Measurements from ENCODE around the gene UBA1.

UBA1 gene

GRCh38 chrX:47193475-47194193 lies at the start of gene UBA1:
TSS of gene UBA1 (plus strand) at chrX:47193829. CDS start at chrX:47198803, 4,974 bp downstream.
- no peak for FAIRE-seq

DNA sequence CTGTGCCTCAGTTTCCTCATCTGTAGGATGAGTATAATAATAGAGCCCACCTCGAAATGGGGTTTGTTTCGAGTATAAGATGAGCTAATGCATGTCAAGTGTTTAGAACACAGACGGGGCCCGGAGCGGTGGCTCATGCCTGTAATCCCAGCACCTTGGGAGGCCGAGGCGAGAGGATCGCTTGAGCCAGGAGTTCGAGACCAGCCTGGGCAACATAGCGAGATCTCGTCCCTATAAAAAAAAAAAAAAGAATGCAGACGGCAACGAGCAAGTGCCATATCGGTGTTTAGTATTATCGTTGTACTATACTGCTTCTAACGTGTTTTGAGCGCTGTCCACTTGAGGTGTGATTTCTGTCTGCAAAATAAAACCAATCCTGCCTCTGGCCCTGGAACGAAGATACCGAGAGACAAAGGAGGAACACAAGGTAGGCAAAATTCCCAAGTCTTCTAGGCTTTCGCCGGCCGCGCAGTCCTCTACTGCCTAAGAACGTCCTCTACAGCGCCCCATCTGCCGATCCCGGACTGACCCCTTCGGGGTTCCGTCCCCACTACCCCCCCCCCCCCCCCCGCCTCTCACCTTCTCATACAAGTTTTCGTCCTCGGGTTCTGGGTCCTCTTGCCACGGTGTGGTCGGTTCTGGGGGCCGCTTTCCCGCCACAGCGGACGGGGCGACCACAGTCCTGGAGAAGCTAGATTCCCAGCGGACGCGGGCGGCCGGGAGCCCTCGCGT lies 49.6 kb upstream of the UBA1 start:
- FAIRE-seq = no peak

DNA sequence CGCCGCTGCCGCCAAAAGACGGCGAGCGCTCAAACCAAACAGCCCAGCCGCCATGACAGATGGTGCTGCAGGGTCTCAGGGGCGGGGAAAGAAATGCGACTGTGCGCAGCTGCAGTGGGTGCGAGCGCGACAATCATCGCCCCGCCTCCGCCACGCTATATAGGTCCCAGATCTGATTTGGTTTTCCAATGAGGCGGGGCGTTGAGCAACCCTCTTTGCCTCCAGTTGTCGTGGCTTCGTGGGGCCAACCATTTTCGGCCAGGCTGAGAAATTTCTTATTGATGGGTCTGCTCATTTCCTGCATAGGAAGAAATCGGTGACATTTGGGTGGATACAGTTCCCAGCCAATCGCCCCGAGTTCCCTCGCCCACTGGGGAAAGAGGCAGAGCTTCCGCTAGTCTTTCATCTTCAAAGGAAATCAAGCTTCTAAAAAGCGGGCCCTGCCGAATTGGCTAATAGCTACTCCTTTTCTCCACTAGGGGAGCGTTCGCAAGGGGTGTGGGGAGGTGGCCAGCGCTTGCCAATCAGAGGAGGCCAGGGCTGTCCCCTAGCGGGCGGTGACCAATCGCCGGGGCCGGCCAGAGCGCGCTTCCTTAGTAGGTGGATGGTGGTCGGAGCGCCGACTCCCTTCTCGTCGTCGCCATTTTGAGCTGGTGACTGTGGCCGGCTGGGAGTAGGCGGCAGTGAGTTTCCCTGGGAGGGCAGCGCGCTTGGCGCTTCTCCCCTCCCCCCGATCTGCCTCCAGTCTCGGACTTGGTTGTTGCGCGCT lies 48.8 kb upstream of the UBA1 start, which contains the start of the genes NDUFB11 and RBM10:
Gene NDUFB11, minus strand, starts transcription at position 77 of the 769 bp plus-strand sequence. Its CDS starts 23 bp downstream, at position 54.
Gene RBM10, plus strand, starts transcription at position 596 of the 769 bp plus-strand sequence. CDS start 2,261 bp downstream, outside the sequence.
- FAIRE-seq = no peak

DNA sequence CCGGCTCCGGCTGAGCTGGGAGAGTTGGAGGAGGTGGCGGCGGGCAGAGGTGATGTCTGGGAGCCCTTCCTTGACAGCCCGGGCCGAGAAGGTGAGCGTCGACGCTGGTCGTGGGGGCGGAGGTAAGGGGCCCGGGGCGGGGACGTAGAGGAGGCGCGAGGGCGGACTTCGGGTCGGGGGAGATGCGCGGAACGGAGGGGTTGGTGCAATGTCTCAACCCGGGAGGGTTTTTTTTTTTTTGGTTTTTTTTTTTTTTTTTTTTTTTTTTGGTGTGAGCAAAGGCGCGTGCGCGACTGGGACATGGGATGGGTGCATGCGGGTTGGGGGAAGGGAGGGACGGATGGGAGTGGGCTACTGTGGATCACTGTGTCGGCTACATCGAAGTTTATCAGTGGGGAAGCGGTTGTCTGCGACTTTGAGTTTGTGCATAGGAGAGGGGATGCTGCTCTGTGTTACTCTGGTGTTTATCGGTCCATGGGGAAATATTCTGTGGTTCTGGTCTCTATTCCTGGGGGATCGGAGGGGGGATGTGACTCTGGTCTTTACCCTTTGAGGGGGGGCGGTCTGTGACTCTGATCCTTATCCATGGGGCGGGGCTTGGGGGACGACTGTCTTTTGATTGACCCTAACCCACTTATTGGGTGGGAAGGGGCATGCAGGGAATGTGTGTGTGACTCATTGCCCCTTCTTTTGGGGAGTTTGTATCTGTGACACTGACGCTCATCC lies 48.1 kb upstream of the UBA1 start:
- FAIRE-seq = no peak

DNA sequence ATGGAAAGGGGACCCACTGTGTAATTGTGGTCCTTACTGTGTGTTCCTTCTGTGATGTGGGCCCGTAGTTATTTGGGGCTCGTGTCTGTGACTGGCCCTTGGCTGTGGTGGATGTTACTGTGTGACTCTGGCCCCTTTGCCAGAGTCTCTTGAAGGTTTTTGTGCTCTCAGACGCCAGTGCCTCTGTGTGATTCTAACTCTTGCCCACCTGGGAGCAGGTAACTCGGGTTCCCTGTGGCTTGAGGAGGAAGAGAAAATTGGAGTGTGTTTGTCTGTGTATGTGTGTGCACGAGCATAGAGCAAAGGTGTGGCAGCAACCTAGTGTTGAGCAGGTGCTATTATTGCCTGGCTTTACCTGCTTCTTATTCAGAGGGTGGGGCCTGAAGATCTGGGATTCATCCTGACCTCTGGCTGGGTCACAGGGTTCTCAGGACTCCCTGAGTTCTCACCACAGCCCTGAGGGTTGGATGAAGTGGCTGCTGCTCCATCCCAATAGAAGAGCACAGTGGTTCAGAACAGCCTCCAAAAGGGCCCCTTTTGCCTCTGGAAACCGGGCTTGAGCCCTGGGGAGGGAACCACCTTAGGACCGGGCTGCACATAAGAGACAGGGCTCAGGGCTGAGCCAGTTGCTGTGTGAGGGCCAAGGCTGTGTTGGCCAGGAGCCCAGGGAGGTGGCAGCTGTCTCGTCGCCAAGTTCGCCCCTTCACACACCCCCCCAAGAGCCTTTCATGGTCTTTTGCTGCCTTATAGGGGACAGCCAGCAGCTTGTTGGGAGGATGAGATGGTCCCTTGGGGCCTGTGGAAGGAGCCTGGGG lies 47.3 kb upstream of the UBA1 start:
- no peak for FAIRE-seq

DNA sequence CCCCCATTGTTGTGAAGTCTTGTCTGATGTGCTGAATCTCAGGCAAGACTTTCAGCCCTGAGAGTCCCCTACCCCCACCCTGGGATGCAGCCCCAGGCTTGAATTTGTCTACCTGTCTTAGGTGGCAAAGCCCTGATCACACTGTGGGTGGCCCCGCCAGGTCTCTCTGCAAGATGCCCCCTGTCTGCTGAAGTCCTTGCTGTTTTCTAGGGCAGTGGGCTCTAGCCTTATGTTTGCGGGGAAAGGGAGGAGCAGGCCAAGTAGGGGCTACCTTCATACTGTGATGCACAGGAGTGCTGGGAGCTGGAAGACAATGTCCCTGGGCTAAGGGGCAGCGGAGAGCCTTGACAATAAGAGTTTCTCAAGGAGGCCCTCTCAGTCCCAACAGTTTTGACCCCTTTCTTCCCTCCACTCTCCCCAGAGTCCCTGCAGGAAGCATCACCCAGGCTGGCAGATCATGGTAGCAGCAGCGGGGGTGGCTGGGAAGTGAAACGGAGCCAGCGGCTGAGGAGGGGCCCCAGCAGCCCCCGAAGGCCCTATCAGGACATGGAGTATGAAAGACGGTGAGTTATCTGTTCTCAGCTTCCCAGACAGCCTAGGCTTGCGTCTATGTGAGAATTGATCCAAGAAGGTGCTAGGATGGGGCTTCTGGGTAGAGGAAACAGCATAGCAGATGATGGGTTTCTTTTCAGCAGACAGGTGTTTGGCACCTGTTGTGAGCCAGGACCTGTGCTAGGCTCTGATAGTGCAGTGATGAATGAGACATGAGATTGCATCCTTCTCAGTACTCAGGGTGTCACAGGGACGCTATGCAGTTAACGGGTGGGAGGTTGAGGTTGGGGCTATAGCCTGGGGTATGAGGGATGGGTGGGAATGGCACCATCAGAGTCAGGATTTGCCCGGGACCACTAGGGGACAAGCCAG lies 46.4 kb upstream of the UBA1 start:
- no peak for FAIRE-seq

GRCh38 chrX:47148946-47149345 lies 44.7 kb upstream of the UBA1 start:
- no peak for FAIRE-seq

DNA sequence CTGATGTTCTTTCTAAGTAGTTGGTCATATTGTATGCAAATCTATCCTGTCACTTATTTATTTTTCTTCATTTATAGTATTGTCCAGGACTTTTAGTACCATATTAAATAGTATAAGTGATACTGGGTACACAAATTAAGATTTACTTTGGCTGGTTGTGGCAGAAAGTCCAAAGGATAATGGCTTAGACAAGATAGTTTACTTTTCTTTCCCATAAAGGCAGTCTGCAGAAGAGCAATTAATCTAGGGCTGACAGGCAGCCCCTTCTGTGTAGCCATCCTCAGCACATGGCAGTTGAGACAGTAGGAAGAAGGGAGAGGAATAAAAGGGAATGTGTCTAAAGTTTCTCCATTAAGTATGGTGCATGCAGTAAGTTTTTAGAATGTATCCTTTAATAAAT lies 42.2 kb upstream of the UBA1 start:
- no peak for FAIRE-seq

DNA sequence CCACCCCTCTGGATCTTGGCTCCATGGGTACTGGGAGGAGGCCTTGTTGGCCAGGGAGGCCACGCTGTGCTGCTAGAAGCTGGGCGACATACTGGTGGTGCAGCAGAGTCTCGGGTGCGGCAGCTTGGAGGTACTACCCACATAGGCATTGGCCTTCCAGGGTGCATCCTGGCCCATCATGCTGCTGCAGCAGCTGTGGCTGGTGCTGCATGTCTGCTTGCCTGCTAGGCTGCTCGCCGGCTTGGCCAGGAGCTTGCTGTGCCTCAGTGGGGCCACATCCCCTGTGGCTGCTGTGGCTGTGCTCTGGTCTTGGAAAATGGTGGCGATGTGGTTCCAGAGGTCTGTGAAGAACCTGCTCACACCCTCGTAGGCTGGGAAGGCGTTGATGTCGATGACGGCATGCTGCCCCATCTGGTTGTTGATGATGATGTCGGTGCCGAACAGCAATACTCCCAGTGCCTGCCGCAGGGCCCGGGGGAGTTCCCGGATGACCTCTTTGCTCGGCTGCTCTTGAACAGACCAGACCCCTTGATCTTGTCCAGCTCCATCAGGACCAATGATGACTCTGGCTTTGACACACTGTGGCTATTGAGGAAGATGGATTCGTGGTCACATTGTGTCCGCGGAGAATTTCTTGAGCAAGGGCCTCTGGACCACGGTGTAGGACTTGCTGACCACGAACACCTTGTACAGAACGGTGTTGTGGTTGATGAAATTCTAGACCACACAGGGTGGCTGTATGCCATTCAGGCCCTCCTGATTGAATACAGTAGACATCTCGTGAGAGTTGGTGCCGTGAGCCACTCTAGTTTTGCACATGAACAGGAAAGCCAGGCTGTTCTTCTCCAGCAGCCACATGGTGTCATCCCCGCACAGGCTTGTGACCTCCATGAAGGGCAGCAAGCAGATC lies 36.8 kb upstream of the UBA1 start:
- FAIRE-seq = no peak

- FAIRE-seq = no peak
These were observed 35.5 kb upstream of the UBA1 start for GRCh38 chrX:47158131-47158530.

DNA sequence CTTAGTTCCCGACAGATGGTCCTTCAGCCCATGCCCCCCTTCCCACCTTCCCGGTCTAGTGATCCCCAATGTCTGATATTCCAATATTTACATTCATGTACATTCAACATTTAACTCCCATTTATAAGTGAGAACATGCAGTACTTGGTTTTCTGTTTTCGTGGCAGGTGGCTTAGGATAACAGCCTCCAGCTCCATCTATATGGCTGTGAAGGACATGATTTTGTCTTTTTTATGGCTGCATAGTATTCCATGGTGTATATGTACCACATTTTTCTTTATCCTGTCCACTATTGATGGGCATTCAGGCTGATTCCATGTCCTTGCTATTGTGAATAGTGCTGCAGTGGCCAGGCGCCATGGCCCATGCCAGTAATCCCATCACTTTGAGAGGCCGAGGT lies 34.8 kb upstream of the UBA1 start:
- FAIRE-seq = no peak

- FAIRE-seq = no peak
These were observed 32.8 kb upstream of the UBA1 start for GRCh38 chrX:47160781-47161180.

DNA sequence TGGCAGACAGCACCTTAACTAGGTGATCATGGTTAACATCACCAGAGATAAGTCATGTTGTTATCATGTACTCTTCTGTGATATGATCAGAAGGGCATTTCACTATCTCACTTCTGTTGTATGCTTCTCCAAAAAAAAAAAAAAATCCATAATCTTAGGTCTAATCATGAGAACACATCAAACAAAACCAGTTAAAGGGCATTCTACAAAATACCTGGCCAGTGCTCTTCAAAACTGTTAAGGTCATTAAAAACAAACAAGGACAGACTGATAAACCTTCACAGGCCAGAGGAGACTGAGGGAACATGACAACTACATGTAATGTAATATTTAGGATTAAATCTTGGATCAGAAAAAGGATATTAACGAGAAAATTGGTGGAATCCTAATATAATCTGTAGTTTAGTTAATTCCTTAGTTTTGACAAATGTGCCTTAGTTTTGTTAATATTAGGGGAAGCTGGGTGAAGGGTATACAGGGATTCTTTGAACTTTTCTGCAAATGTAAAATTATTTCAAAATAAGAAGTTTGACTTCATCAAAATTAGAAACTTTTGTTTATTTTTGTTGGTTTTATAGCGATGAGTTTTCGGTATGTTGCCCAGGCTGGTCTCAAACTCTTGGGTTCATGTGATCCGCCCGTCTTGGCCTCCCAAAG lies 30.6 kb upstream of the UBA1 start:
- FAIRE-seq = no peak

GRCh38 chrX:47164420-47164819 lies 29.2 kb upstream of the UBA1 start:
- FAIRE-seq = no peak

- no peak for FAIRE-seq
These were observed 27.5 kb upstream of the UBA1 start for GRCh38 chrX:47166126-47166525.

GRCh38 chrX:47168495-47169073 lies 25.0 kb upstream of the UBA1 start:
- no peak for FAIRE-seq

DNA sequence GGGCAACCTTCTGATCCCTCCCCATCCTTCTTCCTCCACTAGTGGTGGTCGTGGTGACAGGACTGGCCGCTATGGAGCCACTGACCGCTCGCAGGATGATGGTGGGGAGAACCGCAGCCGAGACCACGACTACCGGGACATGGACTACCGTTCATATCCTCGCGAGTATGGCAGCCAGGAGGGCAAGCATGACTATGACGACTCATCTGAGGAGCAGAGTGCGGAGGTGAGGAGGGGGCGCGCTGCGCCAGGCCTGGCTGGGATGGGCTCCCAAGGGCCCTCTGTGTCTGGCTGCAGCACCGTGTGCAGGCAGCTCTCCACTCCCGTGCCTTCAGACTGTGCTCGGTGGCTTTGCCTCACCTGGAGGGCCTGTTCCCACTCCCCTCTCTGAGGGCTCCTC lies 24.4 kb upstream of the UBA1 start:
- FAIRE-seq = no peak

DNA sequence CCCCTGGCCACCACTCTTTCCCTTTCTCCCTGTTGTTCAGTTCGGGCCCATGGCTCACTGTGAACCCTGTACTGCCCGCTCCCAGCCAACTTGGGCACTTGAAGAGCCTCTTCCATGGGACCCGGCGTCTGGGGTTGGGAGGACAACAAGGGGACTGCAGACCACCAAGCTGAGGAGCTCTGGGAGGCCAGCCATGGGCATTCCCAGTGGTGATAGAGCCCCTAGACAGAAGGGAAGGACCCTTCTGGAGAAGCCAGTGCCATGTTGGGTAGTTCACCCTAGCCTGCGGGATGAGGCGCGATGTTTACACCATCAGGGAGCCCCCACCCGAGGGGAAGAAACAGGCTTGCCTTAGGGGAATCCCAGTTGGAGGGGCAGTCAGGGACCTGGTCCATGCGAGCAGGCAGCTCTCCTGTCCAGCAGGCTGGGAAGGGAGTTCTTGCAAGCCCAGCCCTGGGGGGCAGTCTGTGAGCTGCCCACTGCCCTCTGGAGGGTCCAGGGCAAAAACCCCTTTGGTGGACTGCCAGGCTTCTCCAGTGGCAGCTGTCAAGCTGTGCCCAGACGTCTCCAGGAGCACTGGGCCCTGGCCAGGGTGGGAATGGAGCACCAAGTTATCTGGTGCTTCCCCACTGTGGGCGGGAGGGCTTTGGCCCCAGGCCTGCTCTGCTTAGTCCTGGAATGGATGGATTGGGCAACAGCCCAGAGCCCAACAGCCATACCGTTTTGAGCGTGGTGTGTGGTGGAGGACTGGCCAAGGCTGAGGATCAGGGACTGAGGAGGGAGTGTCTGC lies 23.7 kb upstream of the UBA1 start:
- FAIRE-seq = no peak
